Calu3 (cell line): ENCODE measurements around the gene NHSL1. TPM values are rescaled to one million over a fixed set of nuclear protein-coding genes. Genes with fewer than 3 reads are reported as not detected.
A peak's percentile ranks its signal among the peaks of the same experiment; 100 is the strongest.

Source experiments
- BruUV-seq: library from RNA; stranded (reverse); fragments of 400-500 nt; replicated peaks from 2 replicates; lab custom pipeline; 2021; lab: Mats Ljungman, UMichigan
- CTCF ChIA-PET: fragments of 300-600 bp; sonication (Branson Sonifier 250); formaldehyde crosslinking; loops from one replicate; lab custom pipeline; 2022; ENCODE audit warnings: antibody characterized with exemption; lab: Charles Lee
- DNase-seq: peaks from one replicate; pipeline ENCODE4 v3.0.0; 2022
- H3K27ac Mint-ChIP-seq: one replicate; pipeline ENCODE4 v1.8.0; 2022; ENCODE audit warnings: mixed read lengths; ENCODE audit not compliant: unreplicated experiment
- H3K27me3 Mint-ChIP-seq: one replicate; pipeline ENCODE4 v1.8.0; 2022; ENCODE audit warnings: mixed read lengths; ENCODE audit not compliant: unreplicated experiment
- H3K36me3 Mint-ChIP-seq: one replicate; pipeline ENCODE4 v1.8.0; 2022; ENCODE audit warnings: mild to moderate bottlenecking, moderate library complexity, mixed read lengths; ENCODE audit not compliant: insufficient read depth, unreplicated experiment
- H3K4me1 Mint-ChIP-seq: one replicate; pipeline ENCODE4 v1.8.0; 2022; ENCODE audit warnings: mild to moderate bottlenecking, low read depth, mixed read lengths; ENCODE audit not compliant: unreplicated experiment
- H3K4me3 Mint-ChIP-seq: one replicate; pipeline ENCODE4 v1.8.0; 2022; ENCODE audit warnings: mild to moderate bottlenecking, low read depth, moderate library complexity, mixed read lengths; ENCODE audit not compliant: unreplicated experiment
- H3K9me3 Mint-ChIP-seq: one replicate; pipeline ENCODE4 v1.8.0; 2022; ENCODE audit warnings: low read depth, mixed read lengths; ENCODE audit not compliant: unreplicated experiment
- intact Hi-C: fragments of 100-400 bp; cut with micrococcal nuclease; formaldehyde crosslinking; loops from one replicate; pipeline ENCODE4 v1.10.0; 2022; ENCODE audit not compliant: unreplicated experiment
- total RNA-seq: library from RNA; stranded (reverse); gene quantifications from 2 replicates; pipeline ENCODE4 v1.2.3, GENCODE V29; 2022
- TF ChIP-seq, protein P1 (sequence below): fragments of 200-600 bp; IDR thresholded peaks from one replicate; pipeline ENCODE4 v1.8.0; 2022; ENCODE audit warnings: antibody characterized with exemption; ENCODE audit not compliant: unreplicated experiment

The NHSL1 gene
- total RNA-seq, 1 experiment from 2014 or later: 26.6 TPM

DNA sequence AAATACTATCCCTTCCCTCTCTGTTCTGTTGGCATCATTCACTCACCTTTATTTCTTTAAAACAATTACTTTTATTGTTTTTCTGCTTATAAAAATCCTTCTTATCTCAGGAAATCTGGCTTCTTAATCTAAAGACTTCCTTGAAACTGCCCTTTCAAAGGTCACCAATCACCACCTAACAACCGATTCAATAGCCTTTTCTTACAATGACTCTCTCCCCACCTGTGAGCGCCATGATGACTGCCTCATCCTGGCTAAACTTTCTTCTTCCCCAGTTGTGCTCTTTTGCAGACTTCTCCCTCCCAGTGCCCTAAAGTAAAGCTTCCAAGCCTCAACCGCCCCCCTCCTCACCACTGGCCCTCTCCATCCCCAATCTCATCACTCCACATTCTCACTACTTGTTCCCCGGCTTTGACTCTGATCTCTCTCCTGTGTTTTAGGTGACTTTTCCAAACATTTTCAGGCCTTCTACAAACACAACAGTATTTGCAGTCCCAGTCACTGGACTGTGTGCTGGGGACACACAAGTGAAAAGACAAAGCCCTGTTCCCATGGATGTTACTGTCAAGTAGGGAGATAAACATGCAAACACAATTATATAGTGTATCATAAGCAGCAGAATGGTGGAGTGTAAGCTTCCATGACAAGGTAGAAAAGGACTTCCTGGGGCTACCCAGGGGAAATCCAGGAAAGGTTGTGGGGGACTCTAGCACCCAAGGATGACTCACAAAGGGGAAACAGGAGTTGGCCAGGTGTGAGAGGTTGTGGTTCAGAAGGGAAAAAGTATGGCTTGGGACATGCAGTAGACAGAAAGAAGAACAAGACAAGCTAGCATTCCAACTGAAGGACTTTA lies 12.8 kb downstream of the NHSL1 start:
- DNase-seq: no peak
- H3K4me3 Mint-ChIP-seq: peak overlapping the region; percentile 19
- no TSS peak for BruUV-seq

DNA sequence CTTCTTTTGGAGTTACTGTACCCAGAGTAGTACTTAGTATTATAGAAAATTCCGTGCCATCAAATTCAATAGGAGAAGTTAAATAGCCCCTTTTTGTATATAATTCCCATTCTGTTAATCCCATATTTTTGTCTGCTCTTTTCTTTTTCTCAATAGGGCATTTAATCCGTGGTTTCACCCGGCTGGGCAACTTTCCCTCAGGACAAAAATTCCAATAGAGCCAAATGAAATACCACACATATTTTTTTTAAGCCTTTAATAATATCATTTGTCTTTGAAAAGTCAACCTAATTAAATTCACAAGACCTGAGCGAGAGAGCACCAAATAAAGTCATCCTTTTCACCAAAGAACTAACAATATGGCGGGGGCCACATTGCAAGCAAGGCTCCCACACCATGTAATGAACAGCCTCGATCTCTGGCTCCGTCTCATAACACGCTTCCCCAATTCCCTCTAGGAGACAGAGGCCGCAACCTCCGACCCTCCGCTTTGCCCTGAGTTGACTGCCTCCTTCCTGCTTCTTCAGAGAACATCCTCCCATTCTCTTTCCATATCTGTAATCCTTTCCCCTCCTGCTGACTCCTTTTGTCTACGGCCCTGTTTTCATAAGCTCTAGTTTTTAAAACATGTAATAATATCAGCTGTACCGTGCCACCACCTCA lies 13.6 kb downstream of the NHSL1 start:
- Mint-ChIP-seq H3K4me1 (peaks cover 53% of the 10 kb centered on the region), H3K9me3 (no peaks in the 10 kb centered on the region), H3K4me3 (peak overlapping the region; percentile 19), H3K27ac (peak overlapping the region; percentile 82), H3K36me3 (peaks cover 5% of the 10 kb centered on the region), H3K27me3 (no peaks in the 10 kb centered on the region)
- CTCF ChIA-PET: no interaction called here
- intact Hi-C loops: no loop called here
- no peak for DNase-seq
- no TSS peak for BruUV-seq
- TF ChIP-seq, protein P1, sequence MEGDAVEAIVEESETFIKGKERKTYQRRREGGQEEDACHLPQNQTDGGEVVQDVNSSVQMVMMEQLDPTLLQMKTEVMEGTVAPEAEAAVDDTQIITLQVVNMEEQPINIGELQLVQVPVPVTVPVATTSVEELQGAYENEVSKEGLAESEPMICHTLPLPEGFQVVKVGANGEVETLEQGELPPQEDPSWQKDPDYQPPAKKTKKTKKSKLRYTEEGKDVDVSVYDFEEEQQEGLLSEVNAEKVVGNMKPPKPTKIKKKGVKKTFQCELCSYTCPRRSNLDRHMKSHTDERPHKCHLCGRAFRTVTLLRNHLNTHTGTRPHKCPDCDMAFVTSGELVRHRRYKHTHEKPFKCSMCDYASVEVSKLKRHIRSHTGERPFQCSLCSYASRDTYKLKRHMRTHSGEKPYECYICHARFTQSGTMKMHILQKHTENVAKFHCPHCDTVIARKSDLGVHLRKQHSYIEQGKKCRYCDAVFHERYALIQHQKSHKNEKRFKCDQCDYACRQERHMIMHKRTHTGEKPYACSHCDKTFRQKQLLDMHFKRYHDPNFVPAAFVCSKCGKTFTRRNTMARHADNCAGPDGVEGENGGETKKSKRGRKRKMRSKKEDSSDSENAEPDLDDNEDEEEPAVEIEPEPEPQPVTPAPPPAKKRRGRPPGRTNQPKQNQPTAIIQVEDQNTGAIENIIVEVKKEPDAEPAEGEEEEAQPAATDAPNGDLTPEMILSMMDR: no peak

More for the DNA sequence above, 12.8 kb downstream of the NHSL1 start:
- H3K27ac Mint-ChIP-seq: peak overlapping the region; percentile 82
- H3K4me1 Mint-ChIP-seq: peaks cover 53% of the 10 kb centered on the region
- intact Hi-C loops: no loop called here
- CTCF ChIA-PET: interaction anchor here (1.3 kb wide), 1 partner anchor 18 kb away, joined by 4 read pairs; no protein-coding TSS in a partner anchor
- no peaks in the 10 kb centered on the region for H3K9me3 Mint-ChIP-seq
- peaks cover 5% of the 10 kb centered on the region for H3K36me3 Mint-ChIP-seq
- H3K27me3 Mint-ChIP-seq: no peaks in the 10 kb centered on the region
- TF ChIP-seq, protein P1: no peak

DNA sequence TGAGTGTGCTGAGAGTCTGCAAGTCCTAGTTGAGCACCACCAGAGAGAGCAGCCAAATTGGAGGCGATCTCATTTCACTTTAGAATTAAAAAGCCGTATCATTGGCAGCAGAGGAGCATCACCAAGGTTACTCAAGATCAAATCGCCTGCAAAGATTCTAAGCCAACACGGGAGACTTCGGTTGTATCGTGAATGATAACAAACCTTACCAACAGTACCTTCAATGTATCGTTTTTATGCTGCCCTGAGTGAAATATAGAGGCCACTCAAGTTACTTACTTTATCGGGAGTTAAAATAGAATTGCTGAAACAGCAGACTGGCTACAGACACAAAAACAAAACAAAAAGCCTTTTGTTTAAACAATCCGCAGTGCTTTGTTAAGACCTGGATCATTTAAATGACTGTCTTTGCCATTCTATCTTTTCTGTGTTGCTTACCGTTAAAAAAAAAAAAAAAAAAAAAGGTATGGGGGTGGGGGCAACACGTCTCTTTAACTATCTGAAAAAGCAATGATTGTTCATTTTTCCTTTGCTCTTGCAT lies 14.2 kb downstream of the NHSL1 start:
- BruUV-seq: no TSS peak
- H3K9me3 Mint-ChIP-seq: no peaks in the 10 kb centered on the region
- peak overlapping the region; percentile 82 for H3K27ac Mint-ChIP-seq
- TF ChIP-seq, protein P1: no peak
- H3K4me3 Mint-ChIP-seq: peak overlapping the region; percentile 19
- intact Hi-C loops: no loop called here
- H3K36me3 Mint-ChIP-seq: peaks cover 5% of the 10 kb centered on the region
- peaks cover 52% of the 10 kb centered on the region for H3K4me1 Mint-ChIP-seq
- no peak for DNase-seq
- CTCF ChIA-PET: interaction anchor here (0.7 kb wide), 1 partner anchor 9 kb away, joined by 3 read pairs; no protein-coding TSS in a partner anchor
- no peaks in the 10 kb centered on the region for H3K27me3 Mint-ChIP-seq

DNA sequence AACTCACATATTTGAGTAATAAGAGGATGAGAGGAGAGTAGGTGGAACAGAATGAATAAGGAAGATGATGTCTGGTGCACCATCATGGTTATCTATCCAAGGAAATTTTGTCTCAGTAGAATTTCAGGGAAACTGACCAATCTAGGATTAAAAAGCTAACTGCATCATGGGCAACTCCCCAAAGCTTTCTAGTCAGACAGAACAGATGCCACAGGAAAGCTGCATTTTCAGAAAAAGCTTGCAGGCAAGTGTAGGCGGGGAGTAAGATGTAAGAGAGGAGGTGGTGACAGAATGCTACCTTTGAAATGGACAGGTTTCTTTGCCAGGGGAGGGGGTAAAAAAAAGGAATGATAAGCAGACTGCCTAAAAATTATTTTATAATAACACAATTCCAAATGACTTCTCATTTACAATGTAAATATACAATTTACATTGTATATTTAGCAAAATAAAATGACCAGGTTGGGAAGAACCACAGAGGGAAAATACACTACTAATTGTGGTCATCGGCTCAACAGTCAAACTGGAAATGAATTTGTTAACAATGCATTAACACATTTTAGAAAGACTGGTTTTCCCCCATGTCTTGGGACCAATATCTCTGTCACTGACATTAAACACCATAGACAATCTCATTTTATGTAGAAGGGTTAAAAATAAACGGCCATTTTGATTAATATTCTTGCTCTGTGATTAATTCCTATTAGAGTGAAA lies 15.1 kb downstream of the NHSL1 start:
- Mint-ChIP-seq H3K36me3 (peaks cover 11% of the 10 kb centered on the region), H3K4me1 (peaks cover 57% of the 10 kb centered on the region), H3K27me3 (no peaks in the 10 kb centered on the region), H3K9me3 (no peaks in the 10 kb centered on the region), H3K4me3 (no peak overlapping the region), H3K27ac (peak overlapping the region; percentile 82)
- CTCF ChIA-PET: interaction anchor here (0.7 kb wide), 1 partner anchor 9 kb away, joined by 3 read pairs; no protein-coding TSS in a partner anchor
- no TSS peak for BruUV-seq
- DNase-seq: no peak
- intact Hi-C loops: no loop called here
- TF ChIP-seq, protein P1: no peak
